Right lobe of liver (tissue), 6 donors: ENCODE measurements around the gene DCAKD. TPM values are rescaled to one million over a fixed set of nuclear protein-coding genes. Genes with fewer than 3 reads are reported as not detected.

Experiments used
- ATAC-seq, 4 donors: fragments of 200-7000 bp; cut with Tn5 transposase; one replicate each; pipeline ENCODE4 v1.9.1; 2020; ENCODE audit warnings: mild to moderate bottlenecking in 4 of 4, moderate library complexity in 4 of 4
- DNase-seq, 3 donors: peaks; one replicate each; pipeline ENCODE4 v3.0.0-alpha.2; 2020
- H3K27ac ChIP-seq, 3 donors: fragments of 200-600 bp; one replicate each; pipeline ENCODE4 v1.8.0; 2022
- H3K27me3 ChIP-seq, 2 donors: fragments of 200-600 bp; one replicate each; pipeline ENCODE4 v1.8.0; 2022
- H3K36me3 ChIP-seq, 4 donors: fragments of 200-600 bp; sonication (generic) in 1 of 4; one replicate each; pipeline versions ENCODE4 v1.5.1 to v1.8.0; 2017 to 2022; ENCODE audit warnings: control low read depth in 1 of 4
- H3K4me1 ChIP-seq, 4 donors: fragments of 200-600 bp; sonication (generic) in 1 of 4; one replicate each; pipeline versions ENCODE4 v1.5.1 to v1.8.0; 2017 to 2022; ENCODE audit warnings: control low read depth in 1 of 4
- H3K4me3 ChIP-seq, 3 donors: fragments of 200-600 bp; one replicate each; pipeline ENCODE4 v1.8.0; 2022
- H3K9me3 ChIP-seq, 4 donors: fragments of 200-600 bp; sonication (generic) in 1 of 4; one replicate each; pipeline versions ENCODE4 v1.5.1 to v1.8.0; 2017 to 2022; ENCODE audit warnings: control low read depth in 1 of 4
- POLR2A ChIP-seq: fragments of 450-650 bp; IDR thresholded peaks from one replicate; pipeline ENCODE4 v1.6.1; 2017; ENCODE audit warnings: antibody characterized with exemption, mild to moderate bottlenecking
- WGBS: methylation state at CpG from one replicate; pipeline ENCODE4 v1.1.6; 2018; ENCODE audit warnings: low coverage, low lambda C conversion rate; ENCODE audit not compliant: insufficient coverage; ENCODE audit errors: missing lambda C conversion rate; 5-methylcytosine and 5-hydroxymethylcytosine counted together
- intact Hi-C, 2 donors: fragments of 100-400 bp; cut with DNase I; formaldehyde crosslinking; loops; one replicate each; pipeline versions ENCODE4 v1.11.2 to v1.14.1; 2022
- total RNA-seq, 6 experiments: library from RNA; depleted of rRNA in 2 of 6; stranded (reverse); fragments of >200 nt in 2 of 6; fragmentation: NEBNext Ultra II Directional in 3 of 6; extraction: Animal tissue kit (Norgen Biotek cat#: 25700) in 3 of 6; gene quantifications; one replicate each; pipeline versions ENCODE4 v1.1.0 to v1.2.4, GENCODE V29; 2016 to 2023
- TF ChIP-seq, protein P1 (sequence below), 4 donors: fragments of 200-600 bp in 3 of 4; fragments of 450-650 bp in 1 of 4; IDR thresholded peaks; one replicate each; pipeline versions ENCODE4 v1.5.1 to v1.8.0; 2016 to 2022; ENCODE audit warnings: antibody characterized with exemption in 4 of 4, mild to moderate bottlenecking in 2 of 4
- donor health status: DM: no; HTN: yes; CAD: no.
- donor health status: DM: no; HTN: no; CAD: no.
- donor health status: DM: no; HTN: no; CAD: no.
- donor health status: DM: no; HTN: yes; CAD: no.
- donor health status: DM: no; HTN: yes; CAD: no.

DCAKD gene
- total RNA-seq, 6 experiments from 2014 or later: 13.2 to 20.6 (median 16.6) TPM

DNA sequence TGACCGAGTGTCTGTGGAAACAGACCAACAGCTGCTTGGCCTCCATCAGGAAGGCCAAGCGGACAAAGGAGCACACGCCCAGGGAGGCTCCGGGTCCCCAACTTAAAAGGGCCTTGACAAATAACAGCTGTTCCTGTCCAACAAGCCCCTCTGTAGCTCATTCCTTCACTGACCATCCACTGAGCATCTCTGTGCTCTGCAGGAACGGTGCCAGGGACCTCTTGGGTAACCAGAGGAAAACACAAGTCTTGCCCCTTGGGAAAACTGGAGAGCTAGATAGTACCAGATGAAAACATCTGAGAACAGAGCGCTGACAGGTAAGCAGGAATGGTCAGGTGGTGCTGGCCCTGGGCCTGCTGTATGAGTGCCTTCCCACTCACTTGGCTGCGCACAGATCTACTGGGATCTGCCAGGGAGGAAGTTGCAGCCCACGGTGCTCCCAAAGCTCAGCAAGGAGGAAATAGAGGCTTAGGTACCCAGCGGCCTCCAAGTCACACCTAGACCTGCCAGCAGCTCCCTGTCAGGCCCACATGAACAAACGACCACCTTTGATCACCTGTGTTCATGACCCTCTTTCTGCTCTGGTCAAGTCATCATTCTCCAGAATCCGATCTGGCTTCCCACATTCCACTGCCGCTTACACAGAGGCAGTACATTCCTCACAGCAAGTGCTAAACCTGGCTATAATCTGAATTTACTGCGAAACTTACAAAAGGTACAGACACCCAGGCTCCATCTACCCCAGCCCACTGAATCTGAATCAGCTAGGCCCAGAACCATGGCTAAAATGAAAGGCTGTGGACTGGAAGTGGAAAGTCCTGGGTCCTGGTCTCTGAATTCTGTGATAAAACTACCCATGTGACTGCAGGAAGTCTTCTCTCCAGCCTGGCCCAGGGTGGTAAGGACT is 12.5 kb downstream of the DCAKD start:
- 81% methylated on average over 5 of the region's 13 CpGs for WGBS
- TF ChIP-seq POLR2A: no peak
- TF ChIP-seq, protein P1, sequence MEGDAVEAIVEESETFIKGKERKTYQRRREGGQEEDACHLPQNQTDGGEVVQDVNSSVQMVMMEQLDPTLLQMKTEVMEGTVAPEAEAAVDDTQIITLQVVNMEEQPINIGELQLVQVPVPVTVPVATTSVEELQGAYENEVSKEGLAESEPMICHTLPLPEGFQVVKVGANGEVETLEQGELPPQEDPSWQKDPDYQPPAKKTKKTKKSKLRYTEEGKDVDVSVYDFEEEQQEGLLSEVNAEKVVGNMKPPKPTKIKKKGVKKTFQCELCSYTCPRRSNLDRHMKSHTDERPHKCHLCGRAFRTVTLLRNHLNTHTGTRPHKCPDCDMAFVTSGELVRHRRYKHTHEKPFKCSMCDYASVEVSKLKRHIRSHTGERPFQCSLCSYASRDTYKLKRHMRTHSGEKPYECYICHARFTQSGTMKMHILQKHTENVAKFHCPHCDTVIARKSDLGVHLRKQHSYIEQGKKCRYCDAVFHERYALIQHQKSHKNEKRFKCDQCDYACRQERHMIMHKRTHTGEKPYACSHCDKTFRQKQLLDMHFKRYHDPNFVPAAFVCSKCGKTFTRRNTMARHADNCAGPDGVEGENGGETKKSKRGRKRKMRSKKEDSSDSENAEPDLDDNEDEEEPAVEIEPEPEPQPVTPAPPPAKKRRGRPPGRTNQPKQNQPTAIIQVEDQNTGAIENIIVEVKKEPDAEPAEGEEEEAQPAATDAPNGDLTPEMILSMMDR (IDR thresholded peaks at IDR 0.05): no peak
- Histone ChIP-seq H3K27me3 (no peaks in the 10 kb centered on the region), H3K36me3 (peaks cover 0 to 3% (median 0%) of the 10 kb centered on the region in 4 donors), H3K4me1 (peaks cover 0 to 17% (median 3%) of the 10 kb centered on the region in 4 donors), H3K27ac (no peak overlapping the region), H3K9me3 (no peaks in the 10 kb centered on the region), H3K4me3 (no peak overlapping the region)
- intact Hi-C loops: loop anchor here in 1 of 2 donors (10.0 kb wide), 1 partner anchor 66 kb away; no protein-coding TSS in a partner anchor
- no peak for ATAC-seq
- no peak for DNase-seq

- no peak for ATAC-seq
Observed at GRCh38 chr17:45036691-45037090, 14.7 kb downstream of the DCAKD start.

DNA sequence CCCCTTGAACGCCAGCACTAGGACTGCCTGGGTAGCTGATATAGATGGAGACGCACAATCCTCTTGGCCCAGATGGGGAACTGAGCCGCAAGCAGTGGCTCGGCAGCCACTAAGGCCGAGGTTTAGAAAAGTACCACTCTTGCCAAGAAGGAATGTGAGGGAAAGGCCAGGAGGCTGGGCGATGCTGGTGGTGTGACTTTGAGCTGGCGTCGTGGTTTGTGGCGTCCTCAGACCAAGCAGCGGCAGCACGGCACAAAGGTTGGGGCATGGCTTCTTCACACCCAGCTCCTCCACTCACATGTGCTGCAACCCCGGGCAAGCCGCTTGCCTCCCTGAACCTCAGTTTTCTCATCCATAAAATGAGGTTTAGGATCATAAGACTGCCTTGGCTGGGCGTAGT is 15.6 kb downstream of the DCAKD start:
- WGBS: 86% methylated on average over 8 of the region's 14 CpGs
- intact Hi-C loops: loop anchor here in 1 of 2 donors (10.0 kb wide), 1 partner anchor 69 kb away; no protein-coding TSS in a partner anchor
- Histone ChIP-seq H3K9me3 (no peaks in the 10 kb centered on the region), H3K27ac (no peak overlapping the region), H3K27me3 (no peaks in the 10 kb centered on the region), H3K36me3 (peaks cover 0 to 7% (median 0%) of the 10 kb centered on the region in 4 donors), H3K4me1 (peaks cover 0 to 8% (median 3%) of the 10 kb centered on the region in 4 donors), H3K4me3 (no peak overlapping the region)
- no peak for TF ChIP-seq POLR2A
- TF ChIP-seq, protein P1 (IDR thresholded peaks at IDR 0.05): no peak
- DNase-seq (no peak), ATAC-seq (no peak)

More at GRCh38 chr17:45036691-45037090, 14.7 kb downstream of the DCAKD start:
- Histone ChIP-seq H3K4me1 (peaks cover 0 to 5% (median 0%) of the 10 kb centered on the region in 4 donors), H3K9me3 (no peaks in the 10 kb centered on the region), H3K27ac (no peak overlapping the region), H3K36me3 (peaks cover 0 to 7% (median 0%) of the 10 kb centered on the region in 4 donors), H3K4me3 (no peak overlapping the region), H3K27me3 (no peaks in the 10 kb centered on the region)
- no peak for TF ChIP-seq POLR2A
- TF ChIP-seq, protein P1 (IDR thresholded peaks at IDR 0.05): no peak
- no peak for DNase-seq
- intact Hi-C loops: loop anchor here in 1 of 2 donors (10.0 kb wide), 1 partner anchor 68 kb away; no protein-coding TSS in a partner anchor
- WGBS: 90% methylated on average over 3 of the region's 3 CpGs

- peaks cover 0 to 13% (median 0%) of the 10 kb centered on the region in 4 donors for H3K36me3 ChIP-seq
- H3K27ac ChIP-seq: no peak overlapping the region
- no peaks in the 10 kb centered on the region for H3K9me3 ChIP-seq
- 98% methylated on average over 9 of the region's 14 CpGs for WGBS
- H3K4me1 ChIP-seq: peaks cover 0 to 14% (median 6%) of the 10 kb centered on the region in 4 donors
- H3K27me3 ChIP-seq: no peaks in the 10 kb centered on the region
- H3K4me3 ChIP-seq: no peak overlapping the region
- intact Hi-C loops: loop anchor here (5.0 to 10.0 kb wide), 2 partner anchors 68 to 70 kb away; no protein-coding TSS in a partner anchor
- ATAC-seq: no peak
- no peak for DNase-seq
- no peak for TF ChIP-seq POLR2A
- TF ChIP-seq, protein P1 (IDR thresholded peaks at IDR 0.05): no peak
Observed at GRCh38 chr17:45034599-45034998, 16.8 kb downstream of the DCAKD start.
